NT2/D1 (cell line): ENCODE data around the gene ARHGAP28.

ENCODE experiments used
- YY1 ChIP-seq: IDR thresholded peaks from 2 replicates; pipeline ENCODE4 v1.6.1; 2011; ENCODE audit not compliant: insufficient read length, insufficient read depth
- ZNF274 ChIP-seq: IDR thresholded peaks from 2 replicates; pipeline ENCODE4 v1.6.1; 2011; ENCODE audit warnings: mild to moderate bottlenecking, low read depth, low read length

DNA sequence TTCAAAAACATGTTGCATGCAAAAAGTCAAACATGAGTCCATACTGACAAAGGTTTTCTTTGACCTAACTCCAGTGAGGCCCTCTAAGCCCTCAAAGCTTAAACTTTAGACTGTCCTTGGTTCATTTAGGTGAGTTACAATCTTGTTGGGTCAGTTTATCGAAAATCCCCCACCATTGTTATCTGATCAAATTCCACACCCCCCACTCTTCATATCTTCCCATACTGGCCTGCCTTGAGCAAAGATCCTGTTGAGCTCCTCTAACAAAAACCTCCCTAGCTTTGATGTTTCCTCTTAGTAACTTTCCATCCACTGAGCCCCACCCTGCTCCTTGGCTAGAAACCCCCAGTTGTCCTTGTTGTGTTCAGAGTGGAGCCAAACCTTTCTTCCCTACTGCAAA is 193.7 kb downstream of the ARHGAP28 start:
- TF ChIP-seq YY1 (no peak), ZNF274 (no peak)
